K562 (cell line): ENCODE results near the gene EFNA2. TPM values are rescaled to one million over a fixed set of nuclear protein-coding genes. Genes with fewer than 3 reads are reported as not detected.

Experiments used
- CSDE1 ChIP-seq, 2 experiments: fragments of 450-650 bp; IDR thresholded peaks; 2 replicates each; pipeline ENCODE4 v1.6.1; 2016; ENCODE audit warnings: mild to moderate bottlenecking in 1 of 2
- ETV1 ChIP-seq: fragments of 450-650 bp; conservative IDR thresholded peaks from 2 replicates; pipeline ENCODE4 v1.6.1; 2016; ENCODE audit warnings: missing genetic modification characterization, control low read depth, low read depth, missing compliant biosample characterization
- HDGF ChIP-seq: fragments of 450-650 bp; IDR thresholded peaks from 2 replicates; pipeline ENCODE4 v1.6.1; 2016
- KLF16 ChIP-seq: IDR thresholded peaks from 2 replicates; pipeline ENCODE4 v1.6.1; 2016; ENCODE audit warnings: antibody characterized with exemption
- MEIS2 ChIP-seq: fragments of 450-650 bp; IDR thresholded peaks from 2 replicates; pipeline ENCODE4 v1.6.1; 2014; ENCODE audit warnings: mild to moderate bottlenecking; ENCODE audit not compliant: partially characterized antibody
- RBM34 ChIP-seq: fragments of 200-400 bp; formaldehyde crosslinking; IDR thresholded peaks from 2 replicates; pipeline ENCODE4 v1.6.1; 2018; ENCODE audit warnings: low read length, borderline replicate concordance; ENCODE audit not compliant: insufficient read depth
- RBM39 ChIP-seq: fragments of 200-400 bp; formaldehyde crosslinking; optimal IDR thresholded peaks from 2 replicates; pipeline ENCODE3; 2018; ENCODE audit warnings: low read depth, low read length
- SMC3 ChIP-seq: conservative IDR thresholded peaks from 2 replicates; pipeline ENCODE4 v1.6.1; 2011; ENCODE audit warnings: low read depth, low read length, improper control_type of control experiment; ENCODE audit not compliant: insufficient read depth
- SUPT5H ChIP-seq: fragments of 450-650 bp; IDR thresholded peaks from 2 replicates; pipeline ENCODE4 v1.6.1; 2016
- TFAM ChIP-seq: fragments of 250-450 bp; sonication (Bioruptor Pico); conservative IDR thresholded peaks from 2 replicates; pipeline ENCODE4 v1.5.0; 2021; ENCODE audit warnings: mild to moderate bottlenecking, moderate library complexity
- polyA plus RNA-seq, 8 experiments: library from polyadenylated mRNA; depleted of rRNA in 4 of 8; stranded (reverse) in 5 of 8; unstranded in 3 of 8; fragments of >200 nt; fragmentation: Nextera tagmentation in 2 of 8; fragmentation: Illumina TruSeq in 1 of 8; extraction: Ambion mirVana in 2 of 8; extraction: Trizol in 1 of 8; gene quantifications; 2 replicates each; pipeline versions ENCODE4 v1.2.1 to v1.2.3, GENCODE V29; 2011 to 2014; ENCODE audit warnings: inconsistent platforms in 1 of 8, missing spikeins in 1 of 8
- total RNA-seq, 7 experiments: library from RNA; depleted of rRNA in 6 of 7; stranded (reverse); fragments of >200 nt in 6 of 7; fragmentation: Illumina TruSeq in 2 of 7; extraction: Trizol in 2 of 7; gene quantifications; 2 replicates each; pipeline versions ENCODE4 v1.2.1 to v1.2.3, GENCODE V29; 2011 to 2021; ENCODE audit warnings: low replicate concordance in 1 of 7
- TF ChIP-seq, protein P1 (sequence below): fragments of 200-800 bp; sonication (Bioruptor generic); IDR thresholded peaks from 2 replicates; pipeline ENCODE4 v1.6.1; 2017; ENCODE audit warnings: missing genetic modification characterization, missing compliant biosample characterization
- TF ChIP-seq, protein P2 (sequence below): sonication (generic); formaldehyde crosslinking; IDR thresholded peaks from 2 replicates; pipeline ENCODE4 v1.8.0; 2022; ENCODE audit warnings: mild to moderate bottlenecking, missing genetic modification reagents
- TF ChIP-seq, protein P3 (sequence below): fragments of 150-350 bp; conservative IDR thresholded peaks from 2 replicates; pipeline ENCODE4 v1.6.1; 2014; ENCODE audit warnings: low read length
- TF ChIP-seq, protein P4 (sequence below): fragments of 450-650 bp; IDR thresholded peaks from 2 replicates; pipeline ENCODE4 v1.6.1; 2017; ENCODE audit warnings: antibody characterized with exemption
- TF ChIP-seq, protein P5 (sequence below): sonication (generic); formaldehyde crosslinking; IDR thresholded peaks from 2 replicates; pipeline ENCODE4 v1.8.1; 2023; ENCODE audit warnings: mild to moderate bottlenecking, missing genetic modification reagents

EFNA2 gene
- total and polyA plus RNA-seq, 9 of the 15 experiments (the other 6 are each of a cell fraction or from before 2014, with no cell fraction given): 0.11 to 0.44 (median 0.15) TPM; not detected in 6

DNA sequence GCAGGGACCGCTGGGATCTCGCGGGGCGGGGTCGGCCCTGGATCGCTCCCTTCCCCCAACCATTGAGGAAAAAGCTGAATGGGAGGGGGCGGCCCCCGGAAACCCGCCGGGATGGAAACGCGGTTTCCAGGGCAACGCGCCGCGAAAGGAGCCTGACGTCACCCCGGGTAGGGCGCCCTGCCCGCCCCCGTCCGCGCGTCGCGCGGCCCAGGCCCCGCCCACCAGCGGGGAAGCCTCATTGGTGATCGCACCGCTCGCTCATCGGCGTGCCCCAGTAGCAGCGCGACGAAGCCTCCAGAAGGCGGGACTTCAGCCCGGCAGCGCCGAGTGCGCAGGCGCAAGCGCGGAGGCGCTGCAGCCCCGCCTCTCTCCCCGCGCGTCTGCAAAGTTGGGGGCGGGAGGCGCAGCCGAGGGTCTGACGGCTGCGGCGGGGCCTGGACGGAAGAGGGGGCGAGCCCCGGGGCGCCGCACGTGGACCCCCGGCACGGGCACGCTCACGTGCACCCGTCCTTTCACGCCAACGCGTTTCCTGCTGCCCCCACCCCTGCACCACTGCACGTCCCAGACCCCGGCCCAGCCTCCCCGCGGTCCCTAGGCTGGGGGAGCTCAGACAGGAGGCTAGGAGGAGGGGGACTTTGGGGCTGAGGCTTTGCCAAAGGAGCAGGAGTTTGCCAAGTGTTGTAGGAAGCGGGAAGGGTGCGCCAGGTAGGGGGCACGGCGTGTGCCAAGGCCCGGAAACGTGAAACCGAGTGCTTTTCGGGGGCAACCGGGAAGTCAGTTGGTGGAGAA, 24.7 kb upstream of the EFNA2 start (continued):
- TF ChIP-seq, protein P1, sequence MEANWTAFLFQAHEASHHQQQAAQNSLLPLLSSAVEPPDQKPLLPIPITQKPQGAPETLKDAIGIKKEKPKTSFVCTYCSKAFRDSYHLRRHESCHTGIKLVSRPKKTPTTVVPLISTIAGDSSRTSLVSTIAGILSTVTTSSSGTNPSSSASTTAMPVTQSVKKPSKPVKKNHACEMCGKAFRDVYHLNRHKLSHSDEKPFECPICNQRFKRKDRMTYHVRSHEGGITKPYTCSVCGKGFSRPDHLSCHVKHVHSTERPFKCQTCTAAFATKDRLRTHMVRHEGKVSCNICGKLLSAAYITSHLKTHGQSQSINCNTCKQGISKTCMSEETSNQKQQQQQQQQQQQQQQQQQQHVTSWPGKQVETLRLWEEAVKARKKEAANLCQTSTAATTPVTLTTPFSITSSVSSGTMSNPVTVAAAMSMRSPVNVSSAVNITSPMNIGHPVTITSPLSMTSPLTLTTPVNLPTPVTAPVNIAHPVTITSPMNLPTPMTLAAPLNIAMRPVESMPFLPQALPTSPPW: peak; percentile 95
- TF ChIP-seq, protein P2, sequence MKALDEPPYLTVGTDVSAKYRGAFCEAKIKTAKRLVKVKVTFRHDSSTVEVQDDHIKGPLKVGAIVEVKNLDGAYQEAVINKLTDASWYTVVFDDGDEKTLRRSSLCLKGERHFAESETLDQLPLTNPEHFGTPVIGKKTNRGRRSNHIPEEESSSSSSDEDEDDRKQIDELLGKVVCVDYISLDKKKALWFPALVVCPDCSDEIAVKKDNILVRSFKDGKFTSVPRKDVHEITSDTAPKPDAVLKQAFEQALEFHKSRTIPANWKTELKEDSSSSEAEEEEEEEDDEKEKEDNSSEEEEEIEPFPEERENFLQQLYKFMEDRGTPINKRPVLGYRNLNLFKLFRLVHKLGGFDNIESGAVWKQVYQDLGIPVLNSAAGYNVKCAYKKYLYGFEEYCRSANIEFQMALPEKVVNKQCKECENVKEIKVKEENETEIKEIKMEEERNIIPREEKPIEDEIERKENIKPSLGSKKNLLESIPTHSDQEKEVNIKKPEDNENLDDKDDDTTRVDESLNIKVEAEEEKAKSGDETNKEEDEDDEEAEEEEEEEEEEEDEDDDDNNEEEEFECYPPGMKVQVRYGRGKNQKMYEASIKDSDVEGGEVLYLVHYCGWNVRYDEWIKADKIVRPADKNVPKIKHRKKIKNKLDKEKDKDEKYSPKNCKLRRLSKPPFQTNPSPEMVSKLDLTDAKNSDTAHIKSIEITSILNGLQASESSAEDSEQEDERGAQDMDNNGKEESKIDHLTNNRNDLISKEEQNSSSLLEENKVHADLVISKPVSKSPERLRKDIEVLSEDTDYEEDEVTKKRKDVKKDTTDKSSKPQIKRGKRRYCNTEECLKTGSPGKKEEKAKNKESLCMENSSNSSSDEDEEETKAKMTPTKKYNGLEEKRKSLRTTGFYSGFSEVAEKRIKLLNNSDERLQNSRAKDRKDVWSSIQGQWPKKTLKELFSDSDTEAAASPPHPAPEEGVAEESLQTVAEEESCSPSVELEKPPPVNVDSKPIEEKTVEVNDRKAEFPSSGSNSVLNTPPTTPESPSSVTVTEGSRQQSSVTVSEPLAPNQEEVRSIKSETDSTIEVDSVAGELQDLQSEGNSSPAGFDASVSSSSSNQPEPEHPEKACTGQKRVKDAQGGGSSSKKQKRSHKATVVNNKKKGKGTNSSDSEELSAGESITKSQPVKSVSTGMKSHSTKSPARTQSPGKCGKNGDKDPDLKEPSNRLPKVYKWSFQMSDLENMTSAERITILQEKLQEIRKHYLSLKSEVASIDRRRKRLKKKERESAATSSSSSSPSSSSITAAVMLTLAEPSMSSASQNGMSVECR (CRISPR knock-in tag): no peak
- TF ChIP-seq, protein P3, sequence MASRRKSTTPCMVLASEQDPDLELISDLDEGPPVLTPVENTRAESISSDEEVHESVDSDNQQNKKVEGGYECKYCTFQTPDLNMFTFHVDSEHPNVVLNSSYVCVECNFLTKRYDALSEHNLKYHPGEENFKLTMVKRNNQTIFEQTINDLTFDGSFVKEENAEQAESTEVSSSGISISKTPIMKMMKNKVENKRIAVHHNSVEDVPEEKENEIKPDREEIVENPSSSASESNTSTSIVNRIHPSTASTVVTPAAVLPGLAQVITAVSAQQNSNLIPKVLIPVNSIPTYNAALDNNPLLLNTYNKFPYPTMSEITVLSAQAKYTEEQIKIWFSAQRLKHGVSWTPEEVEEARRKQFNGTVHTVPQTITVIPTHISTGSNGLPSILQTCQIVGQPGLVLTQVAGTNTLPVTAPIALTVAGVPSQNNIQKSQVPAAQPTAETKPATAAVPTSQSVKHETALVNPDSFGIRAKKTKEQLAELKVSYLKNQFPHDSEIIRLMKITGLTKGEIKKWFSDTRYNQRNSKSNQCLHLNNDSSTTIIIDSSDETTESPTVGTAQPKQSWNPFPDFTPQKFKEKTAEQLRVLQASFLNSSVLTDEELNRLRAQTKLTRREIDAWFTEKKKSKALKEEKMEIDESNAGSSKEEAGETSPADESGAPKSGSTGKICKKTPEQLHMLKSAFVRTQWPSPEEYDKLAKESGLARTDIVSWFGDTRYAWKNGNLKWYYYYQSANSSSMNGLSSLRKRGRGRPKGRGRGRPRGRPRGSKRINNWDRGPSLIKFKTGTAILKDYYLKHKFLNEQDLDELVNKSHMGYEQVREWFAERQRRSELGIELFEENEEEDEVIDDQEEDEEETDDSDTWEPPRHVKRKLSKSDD: no peak
- TF ChIP-seq ETV1 (tag) (no peak; the same call in 1 of the 2 replicates), RBM34 (no peak), HDGF (peak; percentile 35; the same call in 1 of the 2 replicates), RBM39 (no peak), KLF16 (no peak), CSDE1 (IDR thresholded peaks at IDR 0.05) (peak in 1 of 2 experiments; percentile 30; a peak in 1 of 4 replicates), SMC3 (no peak), MEIS2 (peak; percentile 72), SUPT5H (no peak), TFAM (CRISPR knock-in tag) (no peak)
- TF ChIP-seq, protein P4, sequence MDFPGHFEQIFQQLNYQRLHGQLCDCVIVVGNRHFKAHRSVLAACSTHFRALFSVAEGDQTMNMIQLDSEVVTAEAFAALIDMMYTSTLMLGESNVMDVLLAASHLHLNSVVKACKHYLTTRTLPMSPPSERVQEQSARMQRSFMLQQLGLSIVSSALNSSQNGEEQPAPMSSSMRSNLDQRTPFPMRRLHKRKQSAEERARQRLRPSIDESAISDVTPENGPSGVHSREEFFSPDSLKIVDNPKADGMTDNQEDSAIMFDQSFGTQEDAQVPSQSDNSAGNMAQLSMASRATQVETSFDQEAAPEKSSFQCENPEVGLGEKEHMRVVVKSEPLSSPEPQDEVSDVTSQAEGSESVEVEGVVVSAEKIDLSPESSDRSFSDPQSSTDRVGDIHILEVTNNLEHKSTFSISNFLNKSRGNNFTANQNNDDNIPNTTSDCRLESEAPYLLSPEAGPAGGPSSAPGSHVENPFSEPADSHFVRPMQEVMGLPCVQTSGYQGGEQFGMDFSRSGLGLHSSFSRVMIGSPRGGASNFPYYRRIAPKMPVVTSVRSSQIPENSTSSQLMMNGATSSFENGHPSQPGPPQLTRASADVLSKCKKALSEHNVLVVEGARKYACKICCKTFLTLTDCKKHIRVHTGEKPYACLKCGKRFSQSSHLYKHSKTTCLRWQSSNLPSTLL: no peak
- TF ChIP-seq, protein P5, sequence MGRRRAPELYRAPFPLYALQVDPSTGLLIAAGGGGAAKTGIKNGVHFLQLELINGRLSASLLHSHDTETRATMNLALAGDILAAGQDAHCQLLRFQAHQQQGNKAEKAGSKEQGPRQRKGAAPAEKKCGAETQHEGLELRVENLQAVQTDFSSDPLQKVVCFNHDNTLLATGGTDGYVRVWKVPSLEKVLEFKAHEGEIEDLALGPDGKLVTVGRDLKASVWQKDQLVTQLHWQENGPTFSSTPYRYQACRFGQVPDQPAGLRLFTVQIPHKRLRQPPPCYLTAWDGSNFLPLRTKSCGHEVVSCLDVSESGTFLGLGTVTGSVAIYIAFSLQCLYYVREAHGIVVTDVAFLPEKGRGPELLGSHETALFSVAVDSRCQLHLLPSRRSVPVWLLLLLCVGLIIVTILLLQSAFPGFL (CRISPR knock-in tag): no peak
